GM19238 (cell line): ENCODE data around the gene NECAB2.

Source experiments
- DNase-seq: peaks from one replicate; pipeline ENCODE4 v3.0.0; 2011; ENCODE audit warnings: low spot score; ENCODE audit not compliant: insufficient read length

NECAB2 gene

GRCh38 chr16:83965444-83966152 is 2.4 kb upstream of the NECAB2 start:
- DNase-seq: no peak

- no peak for DNase-seq
Observed at GRCh38 chr16:83966153-83966696, 1.8 kb upstream of the NECAB2 start.

- no peak for DNase-seq
Observed at GRCh38 chr16:83967091-83967490, 953 bp upstream of the NECAB2 start.

GRCh38 chr16:83968306-83968851 is 335 bp downstream of the NECAB2 start:
- no peak for DNase-seq

DNA sequence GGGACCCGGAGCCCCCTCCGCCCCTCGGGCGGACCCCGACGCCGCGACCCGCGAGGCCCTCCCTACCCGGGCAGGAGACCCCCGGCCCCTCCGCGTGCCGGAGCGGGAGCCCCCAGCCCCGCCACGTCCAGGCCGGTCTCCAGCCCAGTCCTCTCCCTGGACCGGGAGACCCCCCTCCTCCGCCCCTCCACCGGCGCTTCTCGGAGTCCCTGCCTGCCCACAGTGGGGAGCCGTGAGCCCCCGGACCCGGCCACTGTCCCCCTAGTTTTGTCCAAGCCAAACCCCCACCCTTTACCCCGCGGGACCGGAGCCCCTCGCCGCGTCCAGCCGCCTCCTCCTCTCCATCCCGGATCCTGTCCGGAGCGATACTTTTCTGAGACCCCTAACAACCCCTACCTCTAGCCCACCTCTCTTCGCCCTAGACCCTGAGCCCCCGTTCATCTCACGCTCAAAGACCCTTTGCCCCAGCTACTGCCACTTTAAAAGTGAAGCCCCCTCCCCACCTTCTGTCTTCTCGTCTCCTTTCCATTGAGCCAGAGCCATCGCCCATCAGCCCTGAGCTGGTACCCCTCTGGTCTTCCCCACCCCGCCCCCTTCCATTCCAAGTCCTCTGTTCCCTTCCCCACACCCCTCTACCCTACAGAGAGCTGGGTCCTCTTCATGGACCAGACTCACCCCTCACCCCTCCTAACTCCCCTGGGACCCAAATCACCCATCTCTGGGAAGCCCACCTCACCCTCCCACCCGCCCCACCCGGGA is 1.0 kb downstream of the NECAB2 start:
- DNase-seq: no peak

GRCh38 chr16:83969771-83970429 is 1.9 kb downstream of the NECAB2 start:
- no peak for DNase-seq

DNA sequence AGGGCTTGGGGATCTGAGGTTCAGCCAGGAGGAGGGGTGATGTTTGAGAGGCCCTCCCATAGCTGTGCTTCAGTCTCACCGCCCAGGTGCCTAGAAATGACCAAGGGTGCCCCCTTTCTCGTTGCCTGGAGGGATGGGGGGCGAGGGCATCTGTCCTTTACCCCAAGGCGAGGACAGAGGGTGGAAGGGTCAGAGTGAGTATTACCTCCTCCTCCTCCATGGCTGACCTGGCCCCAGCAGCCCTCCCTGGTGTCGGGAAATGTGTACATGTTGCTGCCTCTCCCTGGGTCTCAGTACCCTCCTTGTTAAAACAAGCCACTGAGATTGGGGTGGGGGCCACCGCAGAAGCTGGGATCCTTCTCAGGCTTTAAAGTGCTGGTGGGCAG is 2.4 kb downstream of the NECAB2 start:
- no peak for DNase-seq

DNA sequence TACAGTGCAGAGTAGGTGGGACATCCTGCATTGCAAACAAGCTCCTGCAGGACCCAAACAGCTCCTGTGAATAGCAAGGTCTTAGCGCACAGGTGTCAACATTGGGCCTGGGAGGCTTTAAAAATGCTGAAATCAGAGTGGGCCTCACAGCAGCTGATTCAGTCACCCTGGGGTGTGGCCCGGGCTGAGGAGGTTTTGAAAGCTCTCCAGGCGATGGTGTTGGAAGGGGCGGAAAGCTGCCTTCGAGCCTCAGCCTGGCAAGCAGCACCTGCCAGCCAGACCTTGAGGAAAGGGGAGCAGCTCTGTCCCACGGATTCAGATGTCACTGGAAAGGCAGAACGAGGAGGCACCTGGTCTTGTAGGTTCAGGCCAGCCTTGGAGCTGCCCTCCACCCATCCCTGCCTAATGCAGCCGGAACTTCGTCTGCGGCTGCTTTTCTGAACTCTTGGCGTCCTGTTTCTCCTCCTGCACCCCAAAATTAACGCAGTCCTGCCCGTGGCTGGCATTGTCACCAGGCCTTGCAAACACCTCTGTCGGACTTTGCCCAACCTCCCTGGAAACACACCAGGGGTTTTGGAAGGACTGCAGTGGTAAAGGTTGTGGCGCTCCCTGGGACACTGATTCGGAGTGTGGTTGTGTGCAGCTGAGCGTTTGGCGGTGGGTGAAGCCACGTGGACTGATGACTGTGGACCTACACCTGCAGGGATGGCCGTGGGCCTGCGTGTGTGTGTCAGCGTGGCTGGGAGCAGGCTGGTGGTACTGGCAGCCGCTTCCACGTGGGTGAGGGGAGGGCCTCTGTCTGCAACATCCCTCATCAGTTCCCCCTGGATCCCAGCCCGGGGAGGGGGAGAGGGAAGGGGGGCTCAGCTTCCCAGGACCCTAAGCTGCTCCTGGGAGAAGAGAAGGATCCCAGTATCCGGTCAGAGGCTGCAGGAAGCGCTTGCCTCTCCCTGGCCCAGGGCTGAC is 3.4 kb downstream of the NECAB2 start:
- DNase-seq: no peak

DNA sequence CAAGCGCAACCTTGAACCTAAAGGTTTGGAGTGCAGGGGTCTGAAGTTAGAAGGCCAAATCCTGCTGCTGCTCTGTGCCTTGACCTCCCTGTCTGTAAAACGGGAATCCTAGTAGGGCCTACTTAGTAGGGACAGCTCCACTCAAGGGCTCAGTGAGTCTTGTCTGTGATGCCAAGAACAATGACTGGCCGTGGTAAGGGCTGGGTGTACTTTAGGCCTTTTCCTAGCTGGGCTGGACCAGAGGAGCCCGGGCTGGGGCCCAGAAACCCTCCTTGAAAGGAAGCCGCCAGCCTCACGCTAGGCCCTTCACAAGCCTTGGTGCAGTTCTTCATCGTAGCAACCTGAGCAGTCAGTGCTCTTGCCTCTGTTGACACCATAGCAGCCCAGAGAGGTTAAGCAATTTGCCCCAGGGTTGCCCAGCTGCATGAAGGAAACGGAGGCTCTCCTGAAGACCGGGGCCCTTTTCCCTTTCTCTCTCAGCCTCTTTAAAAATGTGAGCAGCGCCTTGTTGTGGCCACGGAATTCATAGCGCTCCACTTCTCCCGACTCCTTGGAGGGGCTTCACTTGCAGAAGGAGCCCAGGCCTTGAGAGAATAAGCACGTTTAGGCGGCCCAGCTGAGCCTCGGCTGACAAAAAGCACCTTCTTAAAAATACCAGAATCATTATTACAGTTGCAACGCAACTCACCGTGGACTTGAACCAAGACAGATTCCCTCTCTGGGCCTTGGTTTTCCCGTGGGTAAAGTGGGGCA is 4.4 kb downstream of the NECAB2 start:
- DNase-seq: no peak

DNA sequence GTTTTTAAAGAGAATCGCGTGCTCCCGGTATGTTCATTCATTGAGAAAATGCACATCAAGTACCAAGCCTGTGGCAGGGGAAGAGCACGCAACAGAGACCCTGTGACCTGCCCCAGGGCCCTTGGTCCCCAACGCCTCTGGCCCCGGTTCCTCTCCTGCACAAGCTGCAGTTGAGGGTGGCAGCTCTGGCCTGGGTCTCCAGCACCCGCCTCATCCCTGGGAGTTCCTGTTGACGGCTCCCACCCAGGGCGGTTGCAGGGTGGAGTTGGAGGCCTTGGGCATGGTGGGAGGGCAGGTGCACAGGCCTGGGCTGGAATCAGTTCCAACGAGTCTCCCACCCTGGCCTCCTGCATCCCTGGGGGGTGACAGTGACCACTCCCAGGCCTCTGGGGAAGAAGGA is 5.0 kb downstream of the NECAB2 start:
- no peak for DNase-seq

- no peak for DNase-seq
Observed at GRCh38 chr16:83973581-83974385, 5.7 kb downstream of the NECAB2 start.

- no peak for DNase-seq
Observed at GRCh38 chr16:83974475-83974874, 6.4 kb downstream of the NECAB2 start.

DNA sequence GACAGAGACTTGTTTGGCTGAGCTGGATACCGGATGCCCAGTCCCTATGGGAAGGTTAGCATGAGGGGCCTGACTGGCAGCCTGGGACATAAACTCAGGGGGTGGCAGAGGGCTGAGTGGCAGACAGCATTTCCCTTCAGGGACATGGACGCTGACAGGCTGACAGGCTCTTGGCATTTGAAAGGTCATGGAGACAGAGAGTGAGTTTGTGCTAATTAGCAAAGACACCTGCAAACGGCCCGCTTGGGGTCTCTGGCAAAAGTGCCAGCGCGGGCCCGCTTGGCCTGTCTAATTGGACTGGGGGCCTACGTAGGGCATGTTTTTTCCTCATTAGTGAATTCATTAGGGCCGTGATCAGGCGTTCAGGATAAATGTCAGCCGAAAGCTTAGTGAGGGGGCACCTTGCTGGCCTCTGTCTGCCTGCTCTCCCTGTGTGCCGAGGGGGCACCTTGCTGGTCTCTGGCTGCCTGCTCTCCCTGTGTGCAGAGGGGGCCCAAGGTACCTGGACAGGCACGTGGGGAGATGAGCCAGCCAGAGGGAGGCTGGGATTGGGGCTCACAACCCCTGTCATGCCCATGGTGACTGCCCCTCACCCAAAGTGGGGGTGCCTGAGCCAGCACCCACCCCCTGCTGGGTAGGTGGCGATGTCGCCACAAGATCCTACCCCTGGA is 7.7 kb downstream of the NECAB2 start:
- DNase-seq: no peak

DNA sequence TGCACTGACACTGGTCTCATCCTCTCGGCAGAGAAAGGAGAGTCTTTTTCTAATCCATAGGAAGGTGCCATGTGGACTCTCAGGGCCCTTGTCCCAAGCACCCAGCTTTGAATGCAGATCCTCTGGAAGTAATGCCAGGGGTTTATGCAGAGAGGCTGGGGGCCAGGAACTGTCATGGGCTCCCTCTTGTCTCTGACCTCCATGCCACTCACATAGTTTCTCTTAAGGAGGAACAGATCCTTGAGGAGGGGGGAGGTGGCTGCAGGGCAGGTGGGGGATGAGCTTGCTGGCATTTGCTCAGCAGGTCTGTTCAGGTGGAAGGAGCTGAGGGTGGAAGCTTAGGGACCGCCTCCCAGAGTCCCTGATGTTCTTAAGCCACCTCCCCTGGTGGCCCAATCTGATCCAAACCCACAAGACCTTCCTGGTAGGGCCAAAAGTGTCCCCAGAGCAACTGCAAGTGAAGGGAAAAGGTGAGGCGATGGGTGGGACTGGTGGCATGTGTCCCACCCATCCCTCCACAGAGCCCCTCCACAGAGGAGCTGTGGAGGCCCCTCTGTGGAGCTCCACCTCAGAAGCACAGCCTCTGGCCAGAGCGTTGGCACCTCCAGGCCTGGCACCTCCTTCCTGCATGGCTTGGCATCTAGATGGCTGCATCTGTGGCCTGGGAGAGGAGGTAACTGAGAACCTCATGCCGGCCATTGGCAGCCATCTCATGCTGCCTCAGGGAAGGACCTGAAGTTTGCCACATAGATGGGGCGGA is 9.2 kb downstream of the NECAB2 start:
- no peak for DNase-seq

- DNase-seq: no peak
Observed at GRCh38 chr16:83978401-83978904, 10.4 kb downstream of the NECAB2 start.

- no peak for DNase-seq
Observed at GRCh38 chr16:83979441-83979840, 11.4 kb downstream of the NECAB2 start.

DNA sequence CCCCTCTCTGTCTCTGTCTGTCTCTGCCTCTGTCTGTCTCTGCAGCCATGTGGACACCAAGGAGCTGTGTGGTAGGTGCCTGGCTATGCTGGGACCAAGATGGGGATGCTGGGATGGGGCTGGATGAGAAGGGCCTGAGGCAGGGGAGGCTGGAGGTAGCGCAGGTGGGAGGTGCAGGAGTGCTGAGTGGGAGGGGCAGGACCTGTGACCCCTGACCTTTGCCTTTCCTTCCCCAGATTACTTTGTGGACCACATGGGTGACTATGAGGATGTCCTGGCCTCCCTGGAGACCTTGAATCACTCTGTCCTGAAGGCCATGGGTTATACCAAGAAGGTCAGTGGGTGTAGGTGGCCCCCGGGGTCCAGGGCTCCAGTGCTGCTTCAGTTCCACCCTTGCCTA is 12.8 kb downstream of the NECAB2 start:
- DNase-seq: no peak

DNA sequence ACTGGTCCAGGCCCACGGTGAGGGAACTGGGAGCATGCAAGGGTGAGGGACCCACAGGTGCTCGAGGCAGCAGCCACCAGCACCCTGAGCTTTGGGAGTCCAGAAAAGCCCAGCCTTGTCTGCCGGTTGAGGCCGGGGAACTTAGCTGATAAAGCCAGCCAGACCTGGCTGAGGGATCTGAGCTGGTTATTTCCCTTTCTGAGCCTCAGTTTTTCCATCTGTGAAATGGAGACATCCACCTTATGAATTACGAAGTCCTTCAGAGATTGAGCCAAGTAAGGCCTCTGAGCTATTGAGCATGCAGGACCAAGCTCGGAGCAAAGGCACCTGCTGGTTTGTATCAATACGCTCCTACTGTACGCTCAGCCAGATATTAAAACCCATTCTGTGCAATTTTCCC is 13.8 kb downstream of the NECAB2 start:
- DNase-seq: no peak
